Measurements from ENCODE around the gene COL7A1. TPM values are rescaled to one million over a fixed set of nuclear protein-coding genes. Genes with fewer than 3 reads are reported as not detected.

The COL7A1 gene
- total and polyA plus RNA-seq, 2 of the 13 experiments (the other 11 are each of a cell fraction or from before 2014, with no cell fraction given), result 2.7 to 11.7 TPM

GRCh38 chr3:48555949-48556795 lies 39.0 kb downstream of the COL7A1 start (continued):
- no peak for TF ChIP-seq ZBTB40 (IDR thresholded peaks at IDR 0.05)
- TF ChIP-seq ZBTB40 (CRISPR knock-in tag; IDR thresholded peaks at IDR 0.05), result no peak
- TF ChIP-seq ZNF549 (CRISPR knock-in tag; IDR thresholded peaks at IDR 0.05), result no peak
- no peak for TF ChIP-seq E2F2 (CRISPR knock-in tag; IDR thresholded peaks at IDR 0.05; ENCODE audit: borderline replicate concordance)
- TF ChIP-seq GABPB1 (CRISPR knock-in tag; IDR thresholded peaks at IDR 0.05), result no peak
- TF ChIP-seq GZF1 (CRISPR knock-in tag; IDR thresholded peaks at IDR 0.05), result no peak
- no peak for TF ChIP-seq SYNCRIP (IDR thresholded peaks at IDR 0.05; ENCODE audit: insufficient read depth, low read depth, low read length)
- no peak for TF ChIP-seq NFIB (CRISPR knock-in tag; IDR thresholded peaks at IDR 0.05; ENCODE audit: borderline replicate concordance)
- TF ChIP-seq TEAD2 (CRISPR knock-in tag; IDR thresholded peaks at IDR 0.05), result no peak

All from HepG2 (cell line).